Measurements from ENCODE around the gene ZNF580. TPM values are rescaled to one million over a fixed set of nuclear protein-coding genes. Genes with fewer than 3 reads are reported as not detected.

ZNF580 gene
- total and polyA plus RNA-seq, 10 of the 15 experiments (the other 5 are each of a cell fraction or from before 2014, with no cell fraction given) = 2.3 to 31.8 (median 10.0) TPM

DNA sequence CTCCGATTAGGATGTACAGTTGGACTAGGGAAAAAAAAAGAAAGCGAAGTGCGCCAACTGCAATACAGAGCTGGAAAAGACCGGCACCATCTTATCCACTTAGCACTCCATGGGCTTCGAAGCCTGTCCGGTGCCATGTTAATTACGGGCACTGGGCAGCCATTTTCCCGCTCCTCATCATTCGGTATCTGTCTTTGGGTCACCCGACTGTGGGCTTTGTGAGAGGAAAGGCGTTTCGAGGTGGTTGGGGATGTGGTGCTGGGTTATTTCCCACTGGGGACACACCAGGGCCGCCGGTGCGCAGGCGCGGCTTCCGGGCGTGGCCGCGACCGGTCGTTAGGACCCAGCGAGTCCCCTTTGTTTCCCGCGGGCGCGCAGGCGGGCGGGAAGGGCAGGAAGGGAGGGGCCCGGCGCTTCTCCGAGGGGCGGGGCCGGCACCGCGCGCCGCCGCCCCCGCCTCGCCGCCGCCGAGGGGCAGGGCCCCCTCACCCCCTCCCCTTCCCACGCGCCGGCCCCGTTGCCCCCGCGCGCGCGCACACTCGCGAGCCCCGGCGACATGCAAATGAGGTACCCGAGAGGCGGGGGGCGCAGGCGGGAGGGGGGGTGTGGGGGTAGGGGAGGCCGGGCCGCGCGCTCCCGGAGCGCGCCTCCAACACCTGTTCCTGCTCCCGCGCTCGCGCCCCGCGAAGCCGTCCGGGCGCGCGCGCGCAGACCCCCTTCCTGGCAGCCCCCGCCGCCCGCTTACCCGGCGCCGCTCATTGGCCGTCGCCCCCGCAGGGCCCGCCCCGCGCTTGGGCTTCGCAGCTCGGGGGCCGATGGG lies 40.8 kb upstream of the ZNF580 start, which contains the start of gene ZNF524 (continued):
- TF ChIP-seq, protein P1, sequence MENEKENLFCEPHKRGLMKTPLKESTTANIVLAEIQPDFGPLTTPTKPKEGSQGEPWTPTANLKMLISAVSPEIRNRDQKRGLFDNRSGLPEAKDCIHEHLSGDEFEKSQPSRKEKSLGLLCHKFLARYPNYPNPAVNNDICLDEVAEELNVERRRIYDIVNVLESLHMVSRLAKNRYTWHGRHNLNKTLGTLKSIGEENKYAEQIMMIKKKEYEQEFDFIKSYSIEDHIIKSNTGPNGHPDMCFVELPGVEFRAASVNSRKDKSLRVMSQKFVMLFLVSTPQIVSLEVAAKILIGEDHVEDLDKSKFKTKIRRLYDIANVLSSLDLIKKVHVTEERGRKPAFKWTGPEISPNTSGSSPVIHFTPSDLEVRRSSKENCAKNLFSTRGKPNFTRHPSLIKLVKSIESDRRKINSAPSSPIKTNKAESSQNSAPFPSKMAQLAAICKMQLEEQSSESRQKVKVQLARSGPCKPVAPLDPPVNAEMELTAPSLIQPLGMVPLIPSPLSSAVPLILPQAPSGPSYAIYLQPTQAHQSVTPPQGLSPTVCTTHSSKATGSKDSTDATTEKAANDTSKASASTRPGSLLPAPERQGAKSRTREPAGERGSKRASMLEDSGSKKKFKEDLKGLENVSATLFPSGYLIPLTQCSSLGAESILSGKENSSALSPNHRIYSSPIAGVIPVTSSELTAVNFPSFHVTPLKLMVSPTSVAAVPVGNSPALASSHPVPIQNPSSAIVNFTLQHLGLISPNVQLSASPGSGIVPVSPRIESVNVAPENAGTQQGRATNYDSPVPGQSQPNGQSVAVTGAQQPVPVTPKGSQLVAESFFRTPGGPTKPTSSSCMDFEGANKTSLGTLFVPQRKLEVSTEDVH (IDR thresholded peaks at IDR 0.05; ENCODE audit: low read depth, partially characterized antibody) = peak; percentile 96
- no peak for TF ChIP-seq MTA3 (IDR thresholded peaks at IDR 0.05; ENCODE audit: borderline replicate concordance, low read length)
- peak; percentile 66; the same call in 1 of the 2 replicates for TF ChIP-seq RUNX3 (IDR thresholded peaks at IDR 0.05; ENCODE audit: low read length)
- 0 out of 2 replicates have a peak, but pooled peaks have one; percentile 47 for TF ChIP-seq ZBED1 (IDR thresholded peaks at IDR 0.05; ENCODE audit: borderline replicate concordance)
- TF ChIP-seq RFX5 (IDR thresholded peaks at IDR 0.05; ENCODE audit: low read depth, low read length) = no peak
- 0 out of 2 replicates have a peak, but pooled peaks have one; percentile 50 for TF ChIP-seq RCOR1 (conservative IDR thresholded peaks at IDR 0.05; ENCODE audit: low read depth, low read length)
- TF ChIP-seq MYC (IDR thresholded peaks at IDR 0.05; ENCODE audit: insufficient read depth, insufficient read length, insufficient replicate concordance, low read length, severe bottlenecking) = peak; percentile 49
- TF ChIP-seq ELK1 (IDR thresholded peaks at IDR 0.05; ENCODE audit: low read depth, low read length) = peak; percentile 37; the same call in 1 of the 2 replicates
- TF ChIP-seq MEF2B (IDR thresholded peaks at IDR 0.05; ENCODE audit: partially characterized antibody, poor library complexity, severe bottlenecking) = no peak
- TF ChIP-seq E2F4 (IDR thresholded peaks at IDR 0.05; ENCODE audit: low read depth, low read length) = peak; percentile 74; the same call in 1 of the 2 replicates
- TF ChIP-seq TARDBP (IDR thresholded peaks at IDR 0.05; ENCODE audit: borderline replicate concordance) = no peak
- TF ChIP-seq, protein P2, sequence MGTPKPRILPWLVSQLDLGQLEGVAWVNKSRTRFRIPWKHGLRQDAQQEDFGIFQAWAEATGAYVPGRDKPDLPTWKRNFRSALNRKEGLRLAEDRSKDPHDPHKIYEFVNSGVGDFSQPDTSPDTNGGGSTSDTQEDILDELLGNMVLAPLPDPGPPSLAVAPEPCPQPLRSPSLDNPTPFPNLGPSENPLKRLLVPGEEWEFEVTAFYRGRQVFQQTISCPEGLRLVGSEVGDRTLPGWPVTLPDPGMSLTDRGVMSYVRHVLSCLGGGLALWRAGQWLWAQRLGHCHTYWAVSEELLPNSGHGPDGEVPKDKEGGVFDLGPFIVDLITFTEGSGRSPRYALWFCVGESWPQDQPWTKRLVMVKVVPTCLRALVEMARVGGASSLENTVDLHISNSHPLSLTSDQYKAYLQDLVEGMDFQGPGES (IDR thresholded peaks at IDR 0.05) = no peak
- TF ChIP-seq, protein P3, sequence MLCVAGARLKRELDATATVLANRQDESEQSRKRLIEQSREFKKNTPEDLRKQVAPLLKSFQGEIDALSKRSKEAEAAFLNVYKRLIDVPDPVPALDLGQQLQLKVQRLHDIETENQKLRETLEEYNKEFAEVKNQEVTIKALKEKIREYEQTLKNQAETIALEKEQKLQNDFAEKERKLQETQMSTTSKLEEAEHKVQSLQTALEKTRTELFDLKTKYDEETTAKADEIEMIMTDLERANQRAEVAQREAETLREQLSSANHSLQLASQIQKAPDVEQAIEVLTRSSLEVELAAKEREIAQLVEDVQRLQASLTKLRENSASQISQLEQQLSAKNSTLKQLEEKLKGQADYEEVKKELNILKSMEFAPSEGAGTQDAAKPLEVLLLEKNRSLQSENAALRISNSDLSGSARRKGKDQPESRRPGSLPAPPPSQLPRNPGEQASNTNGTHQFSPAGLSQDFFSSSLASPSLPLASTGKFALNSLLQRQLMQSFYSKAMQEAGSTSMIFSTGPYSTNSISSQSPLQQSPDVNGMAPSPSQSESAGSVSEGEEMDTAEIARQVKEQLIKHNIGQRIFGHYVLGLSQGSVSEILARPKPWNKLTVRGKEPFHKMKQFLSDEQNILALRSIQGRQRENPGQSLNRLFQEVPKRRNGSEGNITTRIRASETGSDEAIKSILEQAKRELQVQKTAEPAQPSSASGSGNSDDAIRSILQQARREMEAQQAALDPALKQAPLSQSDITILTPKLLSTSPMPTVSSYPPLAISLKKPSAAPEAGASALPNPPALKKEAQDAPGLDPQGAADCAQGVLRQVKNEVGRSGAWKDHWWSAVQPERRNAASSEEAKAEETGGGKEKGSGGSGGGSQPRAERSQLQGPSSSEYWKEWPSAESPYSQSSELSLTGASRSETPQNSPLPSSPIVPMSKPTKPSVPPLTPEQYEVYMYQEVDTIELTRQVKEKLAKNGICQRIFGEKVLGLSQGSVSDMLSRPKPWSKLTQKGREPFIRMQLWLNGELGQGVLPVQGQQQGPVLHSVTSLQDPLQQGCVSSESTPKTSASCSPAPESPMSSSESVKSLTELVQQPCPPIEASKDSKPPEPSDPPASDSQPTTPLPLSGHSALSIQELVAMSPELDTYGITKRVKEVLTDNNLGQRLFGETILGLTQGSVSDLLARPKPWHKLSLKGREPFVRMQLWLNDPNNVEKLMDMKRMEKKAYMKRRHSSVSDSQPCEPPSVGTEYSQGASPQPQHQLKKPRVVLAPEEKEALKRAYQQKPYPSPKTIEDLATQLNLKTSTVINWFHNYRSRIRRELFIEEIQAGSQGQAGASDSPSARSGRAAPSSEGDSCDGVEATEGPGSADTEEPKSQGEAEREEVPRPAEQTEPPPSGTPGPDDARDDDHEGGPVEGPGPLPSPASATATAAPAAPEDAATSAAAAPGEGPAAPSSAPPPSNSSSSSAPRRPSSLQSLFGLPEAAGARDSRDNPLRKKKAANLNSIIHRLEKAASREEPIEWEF (IDR thresholded peaks at IDR 0.05; ENCODE audit: insufficient replicate concordance, low read depth, low read length) = no peak
- peak; percentile 63; the same call in 1 of the 2 replicates for TF ChIP-seq GATAD2B (conservative IDR thresholded peaks at IDR 0.05; ENCODE audit: low read depth)
